Activated T-helper 1 cell treated with anti-CD3 and anti-CD28 coated beads, Interleukin-12 subunit alpha, Interleukin-12 subunit beta, Interleukin-2, Interleukin-4 antibody, amounts not matched to agents 30 ng/mL and 10 ng/mL and 1 ng/mL, durations not matched to agents 14 hours and 24 hours and 36 hours (primary cell): ENCODE data around the gene ACVR1B. TPM values are rescaled to one million over a fixed set of nuclear protein-coding genes. Genes with fewer than 3 reads are reported as not detected.

Experiments
- DNase-seq: peaks from one replicate; pipeline ENCODE4 v3.0.0; 2021; ENCODE audit warnings: low spot score
- H3K27ac Mint-ChIP-seq: one replicate; pipeline ENCODE4 v1.8.0; 2021; ENCODE audit warnings: mild to moderate bottlenecking, mixed read lengths
- H3K27me3 Mint-ChIP-seq: one replicate; pipeline ENCODE4 v1.8.0; 2022; ENCODE audit warnings: mild to moderate bottlenecking, moderate library complexity, mixed read lengths; ENCODE audit not compliant: insufficient read depth
- H3K36me3 Mint-ChIP-seq: one replicate; pipeline ENCODE4 v1.8.0; 2021; ENCODE audit warnings: low read depth, mixed read lengths
- H3K4me1 Mint-ChIP-seq: one replicate; pipeline ENCODE4 v1.8.0; 2021; ENCODE audit warnings: low read depth, mixed read lengths
- H3K4me3 Mint-ChIP-seq: one replicate; pipeline ENCODE4 v1.8.0; 2021; ENCODE audit warnings: mild to moderate bottlenecking, moderate library complexity, mixed read lengths
- H3K9me3 Mint-ChIP-seq: one replicate; pipeline ENCODE4 v1.8.0; 2021; ENCODE audit warnings: mixed read lengths
- intact Hi-C: fragments of 100-400 bp; cut with micrococcal nuclease; formaldehyde crosslinking; loops from one replicate; pipeline ENCODE4 v1.15.1; 2024
- total RNA-seq: library from RNA; stranded (reverse); gene quantifications from 2 replicates; pipeline ENCODE4 v1.2.3, GENCODE V29; 2022

ACVR1B gene
- total RNA-seq, 1 donor from 2014 or later: 11.4 TPM

GRCh38 chr12:51985154-51985835 is 33.8 kb downstream of the ACVR1B start:
- Mint-ChIP-seq H3K9me3 (no peaks in the 10 kb centered on the region), H3K27me3 (peaks cover 2% of the 10 kb centered on the region), H3K27ac (no peak overlapping the region), H3K4me3 (no peak overlapping the region), H3K4me1 (peaks cover 9% of the 10 kb centered on the region), H3K36me3 (peaks cover 9% of the 10 kb centered on the region)
- DNase-seq: no peak
- intact Hi-C loops: no loop called here

- Mint-ChIP-seq H3K9me3 (no peaks in the 10 kb centered on the region), H3K4me1 (no peaks in the 10 kb centered on the region), H3K4me3 (no peak overlapping the region), H3K27me3 (peaks cover 2% of the 10 kb centered on the region), H3K36me3 (peaks cover 6% of the 10 kb centered on the region), H3K27ac (no peak overlapping the region)
- no peak for DNase-seq
- intact Hi-C loops: no loop called here
Measured at GRCh38 chr12:51986834-51987233, 35.3 kb downstream of the ACVR1B start.

- peaks cover 7% of the 10 kb centered on the region for H3K4me1 Mint-ChIP-seq
- no peaks in the 10 kb centered on the region for H3K27me3 Mint-ChIP-seq
- peaks cover 2% of the 10 kb centered on the region for H3K36me3 Mint-ChIP-seq
- no peaks in the 10 kb centered on the region for H3K9me3 Mint-ChIP-seq
- no peak for DNase-seq
- H3K27ac Mint-ChIP-seq: no peak overlapping the region
- H3K4me3 Mint-ChIP-seq: no peak overlapping the region
- intact Hi-C loops: loop anchor here (2.0 kb wide), 1 partner anchor 15 kb away; the partner anchor contains the start of gene TAMALIN
Measured at GRCh38 chr12:51992246-51992645, 40.7 kb downstream of the ACVR1B start.

GRCh38 chr12:51994539-51994820 is 43.0 kb downstream of the ACVR1B start:
- Mint-ChIP-seq H3K4me3 (no peak overlapping the region), H3K36me3 (peaks cover 2% of the 10 kb centered on the region), H3K27ac (no peak overlapping the region), H3K27me3 (no peaks in the 10 kb centered on the region), H3K4me1 (peaks cover 10% of the 10 kb centered on the region), H3K9me3 (no peaks in the 10 kb centered on the region)
- intact Hi-C loops: no loop called here
- no peak for DNase-seq

GRCh38 chr12:51994959-51995358 is 43.5 kb downstream of the ACVR1B start:
- Mint-ChIP-seq H3K36me3 (peaks cover 2% of the 10 kb centered on the region), H3K27ac (no peak overlapping the region), H3K9me3 (no peaks in the 10 kb centered on the region), H3K27me3 (no peaks in the 10 kb centered on the region), H3K4me1 (peaks cover 14% of the 10 kb centered on the region), H3K4me3 (no peak overlapping the region)
- no peak for DNase-seq
- intact Hi-C loops: no loop called here

GRCh38 chr12:51997136-51997535 is 45.6 kb downstream of the ACVR1B start:
- intact Hi-C loops: no loop called here
- no peak for DNase-seq
- Mint-ChIP-seq H3K36me3 (peaks cover 4% of the 10 kb centered on the region), H3K4me3 (no peak overlapping the region), H3K9me3 (no peaks in the 10 kb centered on the region), H3K27ac (no peak overlapping the region), H3K27me3 (no peaks in the 10 kb centered on the region), H3K4me1 (peaks cover 14% of the 10 kb centered on the region)

- Mint-ChIP-seq H3K4me1 (peaks cover 20% of the 10 kb centered on the region), H3K9me3 (no peaks in the 10 kb centered on the region), H3K27ac (no peak overlapping the region), H3K36me3 (peaks cover 2% of the 10 kb centered on the region), H3K27me3 (peaks cover 35% of the 10 kb centered on the region), H3K4me3 (no peak overlapping the region)
- intact Hi-C loops: no loop called here
- no peak for DNase-seq
Measured at GRCh38 chr12:52003016-52003550, 51.6 kb downstream of the ACVR1B start.

- no peak overlapping the region for H3K27ac Mint-ChIP-seq
- H3K4me1 Mint-ChIP-seq: peaks cover 20% of the 10 kb centered on the region
- H3K4me3 Mint-ChIP-seq: no peak overlapping the region
- peaks cover 4% of the 10 kb centered on the region for H3K36me3 Mint-ChIP-seq
- H3K27me3 Mint-ChIP-seq: peaks cover 38% of the 10 kb centered on the region
- DNase-seq: no peak
- no peaks in the 10 kb centered on the region for H3K9me3 Mint-ChIP-seq
- intact Hi-C loops: no loop called here
Measured at GRCh38 chr12:52003591-52003990, 52.1 kb downstream of the ACVR1B start.

GRCh38 chr12:52004042-52004648 is 52.6 kb downstream of the ACVR1B start:
- H3K27me3 Mint-ChIP-seq: peaks cover 38% of the 10 kb centered on the region
- H3K4me1 Mint-ChIP-seq: peaks cover 20% of the 10 kb centered on the region
- intact Hi-C loops: no loop called here
- no peak for DNase-seq
- H3K9me3 Mint-ChIP-seq: no peaks in the 10 kb centered on the region
- H3K27ac Mint-ChIP-seq: no peak overlapping the region
- H3K4me3 Mint-ChIP-seq: no peak overlapping the region
- peaks cover 4% of the 10 kb centered on the region for H3K36me3 Mint-ChIP-seq

- H3K4me1 Mint-ChIP-seq: peaks cover 13% of the 10 kb centered on the region
- no peak overlapping the region for H3K27ac Mint-ChIP-seq
- no peaks in the 10 kb centered on the region for H3K9me3 Mint-ChIP-seq
- peaks cover 38% of the 10 kb centered on the region for H3K27me3 Mint-ChIP-seq
- H3K36me3 Mint-ChIP-seq: peaks cover 3% of the 10 kb centered on the region
- peak overlapping the region; percentile 78 for H3K4me3 Mint-ChIP-seq
- DNase-seq: no peak
- intact Hi-C loops: no loop called here
Measured at GRCh38 chr12:52005218-52005902, 53.9 kb downstream of the ACVR1B start.

GRCh38 chr12:52005903-52006703 is 54.6 kb downstream of the ACVR1B start:
- intact Hi-C loops: loop anchor here (1.0 to 2.0 kb wide), 3 partner anchors 13 to 55 kb away; partner anchors contain the start of gene ACVR1B
- Mint-ChIP-seq H3K27me3 (peaks cover 38% of the 10 kb centered on the region), H3K4me3 (peak overlapping the region; percentile 78), H3K27ac (peak overlapping the region; percentile 67), H3K9me3 (no peaks in the 10 kb centered on the region), H3K36me3 (peaks cover 2% of the 10 kb centered on the region), H3K4me1 (peaks cover 13% of the 10 kb centered on the region)
- DNase-seq: no peak

GRCh38 chr12:52006726-52007157 is 55.2 kb downstream of the ACVR1B start, which contains the start of gene TAMALIN:
TAMALIN (plus strand) TSS chr12:52006946; CDS start chr12:52007020, 74 bp downstream.
- peaks cover 13% of the 10 kb centered on the region for H3K4me1 Mint-ChIP-seq
- H3K4me3 Mint-ChIP-seq: peak within 1 kb of the TSS; percentile 84
- intact Hi-C loops: loop anchor here (1.0 to 2.0 kb wide), 4 partner anchors 14 to 55 kb away; partner anchors contain the start of gene ACVR1B
- peak; percentile 70 for DNase-seq
- peaks cover 2% of the 10 kb centered on the region for H3K36me3 Mint-ChIP-seq
- no peaks in the 10 kb centered on the region for H3K9me3 Mint-ChIP-seq
- H3K27me3 Mint-ChIP-seq: peaks cover 38% of the 10 kb centered on the region
- peak within 1 kb of the TSS; percentile 67 for H3K27ac Mint-ChIP-seq
